GM12878 (cell line): ENCODE measurements around the gene GLTP.

Source experiments
- ATF2 ChIP-seq: IDR thresholded peaks from 2 replicates; pipeline ENCODE4 v1.6.1; 2012; ENCODE audit warnings: low read length, inconsistent platforms
- BMI1 ChIP-seq: fragments of 450-650 bp; IDR thresholded peaks from 2 replicates; pipeline ENCODE4 v1.6.1; 2016; ENCODE audit warnings: mild to moderate bottlenecking, moderate library complexity, borderline replicate concordance
- CEBPB ChIP-seq, 2 experiments: fragments of 150-350 bp in 1 of 2; IDR thresholded peaks; 2 replicates each; pipeline ENCODE4 v1.6.1; 2012 to 2014; ENCODE audit warnings: low read depth in 2 of 2, low read length in 2 of 2, borderline replicate concordance in 1 of 2, inconsistent platforms in 1 of 2
- CREM ChIP-seq: IDR thresholded peaks from 2 replicates; pipeline ENCODE4 v1.6.1; 2014; ENCODE audit warnings: antibody characterized with exemption, low read depth
- CTCF ChIP-seq, 3 experiments: IDR thresholded peaks in 2 of 3; conservative IDR thresholded peaks in 1 of 3; 2 replicates each; pipeline ENCODE4 v1.5.1; 2011; ENCODE audit warnings: low read depth in 3 of 3, low read length in 3 of 3, mild to moderate bottlenecking in 3 of 3, control low read depth in 2 of 3, moderate library complexity in 2 of 3, inconsistent platforms in 1 of 3, mixed read lengths in 1 of 3; ENCODE audit not compliant: control insufficient read depth in 2 of 3, insufficient read depth in 1 of 3; ENCODE audit errors: extremely low read depth in 1 of 3
- DPF2 ChIP-seq: fragments of 450-650 bp; IDR thresholded peaks from 2 replicates; pipeline ENCODE4 v1.6.1; 2017; ENCODE audit warnings: mild to moderate bottlenecking
- EP300 ChIP-seq, 2 experiments: fragments of 150-350 bp in 1 of 2; IDR thresholded peaks; 2 replicates each; pipeline ENCODE4 v1.6.1; 2011 to 2012; ENCODE audit warnings: low read depth in 2 of 2, low read length in 2 of 2, borderline replicate concordance in 1 of 2, improper control_type of control experiment in 1 of 2, inconsistent platforms in 1 of 2; ENCODE audit not compliant: control insufficient read depth in 1 of 2
- GABPA ChIP-seq: IDR thresholded peaks from 2 replicates; pipeline ENCODE4 v1.6.1; 2014; ENCODE audit warnings: antibody characterized with exemption, low read depth, mild to moderate bottlenecking, inconsistent platforms
- POLR2A ChIP-seq: IDR thresholded peaks from 2 replicates; pipeline ENCODE4 v1.6.1; 2011; ENCODE audit warnings: low read depth, mild to moderate bottlenecking, low read length
- POLR2AphosphoS5 ChIP-seq: IDR thresholded peaks from 2 replicates; pipeline ENCODE4 v1.6.1; 2011; ENCODE audit warnings: mild to moderate bottlenecking, low read length, inconsistent platforms
- RAD21 ChIP-seq: IDR thresholded peaks from 2 replicates; pipeline ENCODE4 v1.6.1; 2011; ENCODE audit warnings: mild to moderate bottlenecking, low read depth, low read length, moderate library complexity; ENCODE audit not compliant: insufficient read depth
- SMC3 ChIP-seq: IDR thresholded peaks from 2 replicates; pipeline ENCODE4 v1.6.1; 2011; ENCODE audit warnings: low read length, improper control_type of control experiment, borderline replicate concordance
- ZZZ3 ChIP-seq: IDR thresholded peaks from 2 replicates; pipeline ENCODE4 v1.6.1; 2011; ENCODE audit warnings: low read depth; ENCODE audit not compliant: control insufficient read depth, insufficient read length

- TF ChIP-seq CREM (no peak), ATF2 (no peak), POLR2A (no peak), SMC3 (no peak), BMI1 (no peak), POLR2AphosphoS5 (no peak), CEBPB (IDR thresholded peaks at IDR 0.05; ENCODE audit: borderline replicate concordance in 1 of 2, low read depth in 2 of 2, low read length in 2 of 2) (no peak), RAD21 (no peak), CTCF (IDR thresholded peaks at IDR 0.05 in 2 of 3, conservative IDR thresholded peaks at IDR 0.05 in 1 of 3; ENCODE audit: control insufficient read depth in 2 of 3, extremely low read depth in 1 of 3, insufficient read depth in 1 of 3, low read depth in 3 of 3, low read length in 3 of 3) (no peak), GABPA (no peak), DPF2 (no peak), EP300 (IDR thresholded peaks at IDR 0.05; ENCODE audit: borderline replicate concordance in 1 of 2, control insufficient read depth in 1 of 2, low read depth in 2 of 2, low read length in 2 of 2) (no peak), ZZZ3 (no peak)
These were observed 48.4 kb downstream of the GLTP start for GRCh38 chr12:109831929-109832328.
